ENCODE data around the gene DYSF.

Gene DYSF

GRCh38 chr2:71682341-71682740 is 229.0 kb downstream of the DYSF start:
- DNase-seq, result no peak

- DNase-seq, result peak; percentile 1
These were observed 229.7 kb downstream of the DYSF start for GRCh38 chr2:71683070-71683469.

- no peak for DNase-seq
These were observed 230.3 kb downstream of the DYSF start for GRCh38 chr2:71683666-71684065.

GRCh38 chr2:71684226-71685072 is 231.1 kb downstream of the DYSF start:
- DNase-seq, result no peak

- DNase-seq, result no peak
These were observed 231.9 kb downstream of the DYSF start for GRCh38 chr2:71685073-71685848.

- no peak for DNase-seq
These were observed 232.7 kb downstream of the DYSF start for GRCh38 chr2:71685941-71686611.

GRCh38 chr2:71686781-71687180 is 233.4 kb downstream of the DYSF start:
- DNase-seq, result no peak

GRCh38 chr2:71687412-71687811 is 234.1 kb downstream of the DYSF start:
- no peak for DNase-seq

GRCh38 chr2:71688530-71688929 is 235.2 kb downstream of the DYSF start:
- no peak for DNase-seq

- no peak for DNase-seq
These were observed 236.0 kb downstream of the DYSF start for GRCh38 chr2:71689393-71689792.

GRCh38 chr2:71689968-71690834 is 236.8 kb downstream of the DYSF start:
- DNase-seq, result no peak

GRCh38 chr2:71690876-71691475 is 237.6 kb downstream of the DYSF start:
- DNase-seq, result no peak

GRCh38 chr2:71691747-71692441 is 238.5 kb downstream of the DYSF start:
- DNase-seq, result no peak

- DNase-seq, result no peak
These were observed 239.4 kb downstream of the DYSF start for GRCh38 chr2:71692621-71693277.

- no peak for DNase-seq
These were observed 240.2 kb downstream of the DYSF start for GRCh38 chr2:71693286-71694270.

- no peak for DNase-seq
These were observed 241.3 kb downstream of the DYSF start for GRCh38 chr2:71694501-71695234.

GRCh38 chr2:71695235-71696120 is 242.1 kb downstream of the DYSF start:
- no peak for DNase-seq

GRCh38 chr2:71696381-71696780 is 243.0 kb downstream of the DYSF start:
- DNase-seq, result no peak

Measured in NCI-H2029 (cell line).